Measurements from ENCODE around the gene RABGGTA. TPM values are rescaled to one million over a fixed set of nuclear protein-coding genes. Genes with fewer than 3 reads are reported as not detected.

Gene RABGGTA
- polyA plus RNA-seq, 2 of the 4 experiments (the other 2 are of a cell fraction) = 18.6 to 21.9 TPM

DNA sequence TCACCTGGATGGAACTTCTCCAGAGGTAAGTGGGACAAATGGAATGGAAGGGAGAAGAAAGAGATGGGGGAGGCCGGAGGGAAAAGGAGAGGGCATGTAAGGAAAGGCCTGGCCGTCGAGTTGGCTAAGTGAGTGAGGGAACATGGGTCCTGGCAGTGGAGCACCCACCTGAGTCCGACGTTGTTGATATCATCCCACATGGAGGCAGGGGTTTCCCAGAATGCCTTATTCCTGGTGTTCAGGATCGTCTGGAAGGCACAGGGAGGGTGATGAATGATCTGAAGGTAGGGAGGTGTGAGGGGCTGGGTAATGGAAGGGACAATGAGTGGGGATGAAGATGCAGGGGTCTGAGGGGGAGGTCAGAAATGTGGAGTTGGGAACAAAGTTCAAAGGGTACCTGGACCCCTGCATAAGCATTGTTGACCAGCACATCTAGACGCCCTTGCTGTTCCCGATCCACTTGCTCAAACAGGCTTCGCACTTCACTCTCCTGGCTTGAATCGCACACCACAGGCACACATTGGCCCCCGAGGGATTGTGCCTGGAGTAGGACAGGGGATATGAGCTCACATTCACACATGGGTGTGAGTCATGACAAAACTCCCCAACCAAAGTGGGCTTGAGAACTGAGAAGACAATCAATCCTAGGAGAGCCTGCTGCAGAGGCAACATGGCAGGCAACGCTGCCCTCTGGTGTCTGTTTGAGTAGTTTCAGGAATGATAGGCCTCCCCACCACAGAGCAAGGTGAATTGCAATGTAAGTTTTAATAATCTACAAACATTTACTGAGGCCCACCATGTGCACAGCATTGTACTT lies 25.2 kb upstream of the RABGGTA start:
- peak; percentile 77 to 87 for DNase-seq (ENCODE audit: low read depth in 1 of 2, low spot score in 1 of 2)
- WGBS (ENCODE audit: missing lambda C conversion rate) = 61% methylated on average over 12 of the region's 12 CpGs
- no peak overlapping the region for H3K27ac ChIP-seq
- H3K4me2 ChIP-seq = no peak overlapping the region
- ChIA-PET POLR2A (interaction anchor here (1.4 to 1.9 kb wide), 2 partner anchors 54 to 134 kb away, joined by 4 to 27 read pairs; partner anchors contain the start of genes KHNYN and TINF2), CTCF (interaction anchor here (0.7 to 46.6 kb wide), 25 partner anchors 14 to 242 kb away, joined by 3 to 1142 read pairs (median 5); partner anchors contain the start of genes CBLN3, CHMP4A, CIDEB and GMPR2)
- FAIRE-seq = no peak
- H3K9me3 ChIP-seq = no peaks in the 10 kb centered on the region
- peak; percentile 75 to 80 for ATAC-seq
- TF ChIP-seq, protein P1, sequence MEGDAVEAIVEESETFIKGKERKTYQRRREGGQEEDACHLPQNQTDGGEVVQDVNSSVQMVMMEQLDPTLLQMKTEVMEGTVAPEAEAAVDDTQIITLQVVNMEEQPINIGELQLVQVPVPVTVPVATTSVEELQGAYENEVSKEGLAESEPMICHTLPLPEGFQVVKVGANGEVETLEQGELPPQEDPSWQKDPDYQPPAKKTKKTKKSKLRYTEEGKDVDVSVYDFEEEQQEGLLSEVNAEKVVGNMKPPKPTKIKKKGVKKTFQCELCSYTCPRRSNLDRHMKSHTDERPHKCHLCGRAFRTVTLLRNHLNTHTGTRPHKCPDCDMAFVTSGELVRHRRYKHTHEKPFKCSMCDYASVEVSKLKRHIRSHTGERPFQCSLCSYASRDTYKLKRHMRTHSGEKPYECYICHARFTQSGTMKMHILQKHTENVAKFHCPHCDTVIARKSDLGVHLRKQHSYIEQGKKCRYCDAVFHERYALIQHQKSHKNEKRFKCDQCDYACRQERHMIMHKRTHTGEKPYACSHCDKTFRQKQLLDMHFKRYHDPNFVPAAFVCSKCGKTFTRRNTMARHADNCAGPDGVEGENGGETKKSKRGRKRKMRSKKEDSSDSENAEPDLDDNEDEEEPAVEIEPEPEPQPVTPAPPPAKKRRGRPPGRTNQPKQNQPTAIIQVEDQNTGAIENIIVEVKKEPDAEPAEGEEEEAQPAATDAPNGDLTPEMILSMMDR (IDR thresholded peaks at IDR 0.05) = peak; percentile 79
- TF ChIP-seq HOXA7 (CRISPR knock-in tag; IDR thresholded peaks at IDR 0.05) (no peak), RAD21 (conservative IDR thresholded peaks at IDR 0.05 in 1 of 2, IDR thresholded peaks at IDR 0.05 in 1 of 2) (peak; percentile 69 to 80), MAZ (IDR thresholded peaks at IDR 0.05; ENCODE audit: borderline replicate concordance, low read depth, low read length) (no peak), FOSL2 (IDR thresholded peaks at IDR 0.05) (no peak), FOSL2 (CRISPR knock-in tag; IDR thresholded peaks at IDR 0.05) (peak; percentile 12; the same call in 1 of the 2 replicates), SMC3 (IDR thresholded peaks at IDR 0.05) (peak; percentile 74)
- peaks cover 15% of the 10 kb centered on the region; the same call in 2 of the 3 replicates for H3K4me1 ChIP-seq
- H3K4me3 ChIP-seq = no peak overlapping the region

DNA sequence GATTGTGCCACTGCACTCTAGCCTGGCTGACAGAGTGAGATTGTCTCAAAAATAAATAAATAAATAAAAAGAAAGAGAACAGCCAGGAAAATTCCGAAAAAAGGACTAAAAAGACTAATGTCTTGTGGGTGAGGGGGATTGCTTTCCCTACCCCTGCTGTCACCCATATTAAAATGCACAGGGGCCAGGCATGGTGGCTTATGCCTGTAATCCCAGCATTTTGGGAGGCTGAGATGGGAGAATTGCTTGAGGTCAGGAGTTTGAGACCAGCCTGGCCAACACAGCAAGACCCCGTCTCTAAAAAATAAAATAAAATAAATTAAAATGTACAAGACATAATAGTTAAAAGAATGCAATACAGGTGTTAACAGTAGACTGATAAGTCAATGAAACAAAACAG lies 22.1 kb upstream of the RABGGTA start:
- ATAC-seq (no peak), DNase-seq (ENCODE audit: low read depth in 1 of 2, low spot score in 1 of 2) (no peak), FAIRE-seq (no peak)
- CTCF ChIA-PET = interaction anchor here (1.8 to 34.0 kb wide), 3 partner anchors 10 to 138 kb away, joined by 4 to 601 read pairs (median 469); partner anchors contain the start of genes CIDEB, DHRS1, LTB4R and LTB4R2
- Histone ChIP-seq H3K4me1 (peaks cover 1% of the 10 kb centered on the region; the same call in 2 of the 3 replicates), H3K9me3 (no peaks in the 10 kb centered on the region), H3K4me3 (no peak overlapping the region), H3K4me2 (no peak overlapping the region), H3K27ac (no peak overlapping the region)
- POLR2A ChIA-PET = interaction anchor here (0.6 kb wide), 1 partner anchor 22 kb away, joined by 3 read pairs; the partner anchor contains the start of gene RABGGTA
- 90% methylated on average over 2 of the region's 2 CpGs for WGBS (ENCODE audit: missing lambda C conversion rate)
- TF ChIP-seq, protein P2, sequence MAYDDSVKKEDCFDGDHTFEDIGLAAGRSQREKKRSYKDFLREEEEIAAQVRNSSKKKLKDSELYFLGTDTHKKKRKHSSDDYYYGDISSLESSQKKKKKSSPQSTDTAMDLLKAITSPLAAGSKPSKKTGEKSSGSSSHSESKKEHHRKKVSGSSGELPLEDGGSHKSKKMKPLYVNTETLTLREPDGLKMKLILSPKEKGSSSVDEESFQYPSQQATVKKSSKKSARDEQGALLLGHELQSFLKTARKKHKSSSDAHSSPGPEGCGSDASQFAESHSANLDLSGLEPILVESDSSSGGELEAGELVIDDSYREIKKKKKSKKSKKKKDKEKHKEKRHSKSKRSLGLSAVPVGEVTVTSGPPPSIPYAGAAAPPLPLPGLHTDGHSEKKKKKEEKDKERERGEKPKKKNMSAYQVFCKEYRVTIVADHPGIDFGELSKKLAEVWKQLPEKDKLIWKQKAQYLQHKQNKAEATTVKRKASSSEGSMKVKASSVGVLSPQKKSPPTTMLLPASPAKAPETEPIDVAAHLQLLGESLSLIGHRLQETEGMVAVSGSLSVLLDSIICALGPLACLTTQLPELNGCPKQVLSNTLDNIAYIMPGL (CRISPR knock-in tag; IDR thresholded peaks at IDR 0.05; ENCODE audit: borderline replicate concordance) = no peak
- no peak for TF ChIP-seq EP300 (IDR thresholded peaks at IDR 0.05)
- TF ChIP-seq JUNB (IDR thresholded peaks at IDR 0.05) = no peak
- no peak for TF ChIP-seq PHF8 (IDR thresholded peaks at IDR 0.05; ENCODE audit: borderline replicate concordance, low read depth)
- no peak for TF ChIP-seq RFX5 (IDR thresholded peaks at IDR 0.05)
- TF ChIP-seq KDM1A (IDR thresholded peaks at IDR 0.05; ENCODE audit: low read depth) = no peak
- TF ChIP-seq NPAS2 (CRISPR knock-in tag; IDR thresholded peaks at IDR 0.05; ENCODE audit: borderline replicate concordance) = no peak
- no peak for TF ChIP-seq ZFP36 (IDR thresholded peaks at IDR 0.05; ENCODE audit: borderline replicate concordance, partially characterized antibody)
- TF ChIP-seq ZC3H11A (IDR thresholded peaks at IDR 0.05) = no peak
- no peak for TF ChIP-seq HOXA7 (CRISPR knock-in tag; IDR thresholded peaks at IDR 0.05)
- TF ChIP-seq, protein P3, sequence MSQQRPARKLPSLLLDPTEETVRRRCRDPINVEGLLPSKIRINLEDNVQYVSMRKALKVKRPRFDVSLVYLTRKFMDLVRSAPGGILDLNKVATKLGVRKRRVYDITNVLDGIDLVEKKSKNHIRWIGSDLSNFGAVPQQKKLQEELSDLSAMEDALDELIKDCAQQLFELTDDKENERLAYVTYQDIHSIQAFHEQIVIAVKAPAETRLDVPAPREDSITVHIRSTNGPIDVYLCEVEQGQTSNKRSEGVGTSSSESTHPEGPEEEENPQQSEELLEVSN (IDR thresholded peaks at IDR 0.05; ENCODE audit: borderline replicate concordance, low read depth) = no peak
- no peak for TF ChIP-seq HEYL (CRISPR knock-in tag; IDR thresholded peaks at IDR 0.05)
- TF ChIP-seq, protein P4, sequence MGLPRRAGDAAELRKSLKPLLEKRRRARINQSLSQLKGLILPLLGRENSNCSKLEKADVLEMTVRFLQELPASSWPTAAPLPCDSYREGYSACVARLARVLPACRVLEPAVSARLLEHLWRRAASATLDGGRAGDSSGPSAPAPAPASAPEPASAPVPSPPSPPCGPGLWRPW (IDR thresholded peaks at IDR 0.05) = no peak
- no peak for TF ChIP-seq FOSL2 (IDR thresholded peaks at IDR 0.05)
- TF ChIP-seq FOSL2 (CRISPR knock-in tag; IDR thresholded peaks at IDR 0.05) = no peak
- TF ChIP-seq, protein P5, sequence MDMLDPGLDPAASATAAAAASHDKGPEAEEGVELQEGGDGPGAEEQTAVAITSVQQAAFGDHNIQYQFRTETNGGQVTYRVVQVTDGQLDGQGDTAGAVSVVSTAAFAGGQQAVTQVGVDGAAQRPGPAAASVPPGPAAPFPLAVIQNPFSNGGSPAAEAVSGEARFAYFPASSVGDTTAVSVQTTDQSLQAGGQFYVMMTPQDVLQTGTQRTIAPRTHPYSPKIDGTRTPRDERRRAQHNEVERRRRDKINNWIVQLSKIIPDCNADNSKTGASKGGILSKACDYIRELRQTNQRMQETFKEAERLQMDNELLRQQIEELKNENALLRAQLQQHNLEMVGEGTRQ (IDR thresholded peaks at IDR 0.05) = no peak
- no peak for TF ChIP-seq TP53 (CRISPR knock-in tag; IDR thresholded peaks at IDR 0.05)
- no peak for TF ChIP-seq FOXS1 (CRISPR knock-in tag; IDR thresholded peaks at IDR 0.05)
- TF ChIP-seq CBX8 (IDR thresholded peaks at IDR 0.05) = no peak
- no peak for TF ChIP-seq MAFK (IDR thresholded peaks at IDR 0.05; ENCODE audit: partially characterized antibody)
